Testis (tissue), 3 donors: ENCODE results near the gene RDH16. TPM values are rescaled to one million over a fixed set of nuclear protein-coding genes. Genes with fewer than 3 reads are reported as not detected.
A peak's percentile ranks its signal among the peaks of the same experiment; 100 is the strongest.

ENCODE experiments used
- DNase-seq: peaks from one replicate; pipeline ENCODE4 v3.0.0-alpha.2; 2019
- H3K27ac ChIP-seq, 2 donors: fragments of 200-600 bp; sonication (generic); one replicate each; pipeline ENCODE4 v1.5.1; 2019
- H3K27me3 ChIP-seq: fragments of 200-600 bp; sonication (generic); one replicate; pipeline ENCODE4 v1.5.1; 2019
- H3K36me3 ChIP-seq: fragments of 200-600 bp; sonication (generic); one replicate; pipeline ENCODE4 v1.5.1; 2017; ENCODE audit warnings: low read depth; ENCODE audit errors: missing control alignments
- H3K4me1 ChIP-seq: fragments of 200-600 bp; sonication (generic); one replicate; pipeline ENCODE4 v1.5.1; 2019
- H3K4me3 ChIP-seq, 2 donors: fragments of 200-600 bp; sonication (generic); one replicate each; pipeline ENCODE4 v1.5.1; 2017 to 2019
- H3K9me3 ChIP-seq: fragments of 200-600 bp; sonication (generic); one replicate; pipeline ENCODE4 v1.5.1; 2017
- CTCF ChIP-seq, 3 experiments: fragments of 450-650 bp in 2 of 3; fragments of 200-600 bp in 1 of 3; sonication (generic) in 1 of 3; IDR thresholded peaks; one replicate each; pipeline ENCODE4 v1.5.1; 2016 to 2019; ENCODE audit warnings: antibody characterized with exemption in 3 of 3, mild to moderate bottlenecking in 2 of 3, moderate library complexity in 1 of 3
- POLR2A ChIP-seq: fragments of 450-650 bp; IDR thresholded peaks from one replicate; pipeline ENCODE4 v1.6.1; 2017; ENCODE audit warnings: antibody characterized with exemption, mild to moderate bottlenecking, moderate library complexity
- WGBS, 2 donors: methylation state at CpG; one replicate each; pipeline ENCODE4 v1.1.5; 2018; 5-methylcytosine and 5-hydroxymethylcytosine counted together
- intact Hi-C: fragments of 100-400 bp; cut with DNase I; formaldehyde crosslinking; loops from one replicate; pipeline ENCODE4 v1.15.1; 2023; ENCODE audit warnings: low total_unique reads
- polyA plus RNA-seq: library from polyadenylated mRNA; stranded (reverse); fragments of 350-450 nt; fragmentation: Illumina TruSeq; extraction: RNeasy Lipid Tissue Mini Kit (QIAGEN cat#74804); gene quantifications from one replicate; pipeline ENCODE4 v1.2.3, GENCODE V29; 2014; ENCODE audit warnings: low read depth, low replicate concordance; ENCODE audit not compliant: insufficient read depth
- total RNA-seq, 2 donors: library from RNA; depleted of rRNA; stranded (reverse); fragments of >200 nt; gene quantifications; one replicate each; pipeline ENCODE4 v1.2.3, GENCODE V29; 2016

The RDH16 gene
- total and polyA plus RNA-seq, 3 donors from 2014 or later = 0.83 to 2.9 (median 1.4) TPM

- Histone ChIP-seq H3K27me3 (no peaks in the 10 kb centered on the region), H3K4me3 (no peak within 1 kb of the TSS), H3K36me3 (no peaks in the 10 kb centered on the region), H3K4me1 (peaks cover 7% of the 10 kb centered on the region), H3K9me3 (no peaks in the 10 kb centered on the region), H3K27ac (no peak within 1 kb of the TSS)
- 93 to 95% methylated on average over 13 to 15 of the region's 15 CpGs for WGBS, 2 donors
- TF ChIP-seq POLR2A (no peak), CTCF (IDR thresholded peaks at IDR 0.05) (no peak)
- no peak for DNase-seq
- intact Hi-C loops = no loop called here
Measured at GRCh38 chr12:56933826-56934625, 23.4 kb downstream of the RDH16 start, which contains the start of gene SDR9C7. SDR9C7 (minus strand) TSS chr12:56934408; CDS start chr12:56934261, 147 bp downstream.

GRCh38 chr12:56932867-56933266 is 24.5 kb downstream of the RDH16 start:
- no peak for DNase-seq
- H3K4me1 ChIP-seq = peaks cover 7% of the 10 kb centered on the region
- no peaks in the 10 kb centered on the region for H3K9me3 ChIP-seq
- TF ChIP-seq CTCF (IDR thresholded peaks at IDR 0.05) = no peak
- TF ChIP-seq POLR2A = no peak
- WGBS, 2 donors = 84 to 90% methylated on average over 1 of the region's 1 CpG
- no peaks in the 10 kb centered on the region for H3K36me3 ChIP-seq
- no peaks in the 10 kb centered on the region for H3K27me3 ChIP-seq
- H3K27ac ChIP-seq = peak overlapping the region in 1 of 2 donors; percentile 17
- no peak overlapping the region for H3K4me3 ChIP-seq
- intact Hi-C loops = no loop called here

- Histone ChIP-seq H3K27me3 (no peaks in the 10 kb centered on the region), H3K27ac (peak overlapping the region in 1 of 2 donors; percentile 17), H3K4me1 (peaks cover 7% of the 10 kb centered on the region), H3K9me3 (no peaks in the 10 kb centered on the region), H3K4me3 (no peak overlapping the region), H3K36me3 (no peaks in the 10 kb centered on the region)
- no peak for TF ChIP-seq CTCF (IDR thresholded peaks at IDR 0.05)
- no peak for TF ChIP-seq POLR2A
- 50% methylated on average over 5 of the region's 5 CpGs for WGBS, 2 donors
- no peak for DNase-seq
- intact Hi-C loops = no loop called here
Measured at GRCh38 chr12:56932146-56932545, 25.3 kb downstream of the RDH16 start.

GRCh38 chr12:56931474-56931978 is 25.9 kb downstream of the RDH16 start:
- peak overlapping the region in 1 of 2 donors; percentile 17 for H3K27ac ChIP-seq
- H3K9me3 ChIP-seq = no peaks in the 10 kb centered on the region
- peaks cover 7% of the 10 kb centered on the region for H3K4me1 ChIP-seq
- intact Hi-C loops = no loop called here
- no peaks in the 10 kb centered on the region for H3K36me3 ChIP-seq
- peak; percentile 44 for DNase-seq
- H3K4me3 ChIP-seq = no peak overlapping the region
- H3K27me3 ChIP-seq = no peaks in the 10 kb centered on the region
- WGBS, 2 donors = 63 to 79% methylated on average over 2 of the region's 2 CpGs
- TF ChIP-seq POLR2A = no peak
- TF ChIP-seq CTCF (IDR thresholded peaks at IDR 0.05) = no peak
